Measurements from ENCODE around the gene SDK2. TPM values are rescaled to one million over a fixed set of nuclear protein-coding genes. Genes with fewer than 3 reads are reported as not detected.

The SDK2 gene
- total and polyA plus RNA-seq, 9 of the 15 experiments (the other 6 are each of a cell fraction or from before 2014, with no cell fraction given) = 0.04 TPM; not detected in 8

DNA sequence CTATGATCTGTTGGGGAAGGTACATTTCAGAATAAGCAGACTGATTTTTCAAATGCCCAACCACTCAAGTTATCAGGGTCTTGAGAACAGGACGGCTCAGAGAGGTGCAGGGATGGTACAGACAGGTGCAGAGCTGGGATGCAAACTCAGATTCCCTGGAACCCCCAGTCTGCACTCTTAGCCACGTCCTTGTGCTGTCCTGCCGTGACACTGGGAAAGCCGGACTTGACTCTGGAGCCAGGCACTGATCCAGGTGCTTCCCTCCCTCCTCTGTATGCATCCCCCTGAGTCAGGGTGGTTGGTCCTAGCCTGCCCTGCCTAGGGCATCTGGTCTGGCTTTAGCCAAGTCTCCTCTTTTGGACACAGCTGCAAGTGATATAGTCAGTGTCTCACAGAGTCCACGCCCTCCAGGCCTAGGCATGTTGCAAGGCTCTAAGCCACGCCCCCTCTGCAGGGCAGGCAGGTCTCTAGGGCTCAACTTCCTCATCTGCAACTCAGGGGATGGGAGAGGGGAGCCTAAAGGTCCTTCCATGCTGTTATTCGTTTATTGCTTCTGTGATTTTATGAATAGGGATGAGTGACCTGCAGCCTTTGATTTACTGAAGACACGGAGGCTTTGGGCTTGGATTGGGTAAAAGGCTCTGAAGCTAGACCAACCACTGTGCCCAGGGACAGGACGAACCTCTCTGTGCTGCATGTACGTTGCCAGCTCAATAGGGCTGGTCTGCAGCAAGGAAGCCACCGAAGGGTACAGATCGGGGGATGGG lies 97.3 kb downstream of the SDK2 start (continued):
- TF ChIP-seq ZNF707 (CRISPR knock-in tag; conservative IDR thresholded peaks at IDR 0.05) (no peak), SIN3B (IDR thresholded peaks at IDR 0.05; ENCODE audit: low read depth) (no peak), ZNF134 (CRISPR knock-in tag; conservative IDR thresholded peaks at IDR 0.05) (no peak)

- no peak overlapping the region for H3K4me3 ChIP-seq
- ChIA-PET CTCF (ENCODE audit: low intra/inter-chr PET ratio) (no interaction called here), POLR2A (interaction anchor here (0.7 kb wide), 1 partner anchor 523 kb away, joined by 3 read pairs; no protein-coding TSS in a partner anchor)
- H4K20me1 ChIP-seq (replicated peaks; ENCODE audit: control insufficient read depth, insufficient read depth, low read length) = peaks cover 11% of the 10 kb centered on the region; the same call in 1 of the 2 replicates
- H3K4me1 ChIP-seq (replicated peaks in 1 of 2; ENCODE audit: control insufficient read depth in 2 of 2, insufficient read depth in 2 of 2, low read length in 2 of 2) = no peaks in the 10 kb centered on the region; a peak in 1 of 5 replicates
- H3K9me1 ChIP-seq (ENCODE audit: control insufficient read depth, insufficient read depth, low read length) = no peaks in the 10 kb centered on the region
- BruUV-seq (replicated peaks) = no TSS peak
- no peaks in the 10 kb centered on the region for H3K79me2 ChIP-seq (ENCODE audit: control insufficient read depth, insufficient read depth, low read length)
- no peak overlapping the region for H2AFZ ChIP-seq (ENCODE audit: low read depth, low read length)
- no peaks in the 10 kb centered on the region for H3K36me3 ChIP-seq (ENCODE audit: control insufficient read depth, insufficient read depth, low read length)
- no peak overlapping the region for H3K4me2 ChIP-seq (ENCODE audit: insufficient read depth, low read length)
- WGBS (ENCODE audit: insufficient coverage, low coverage, missing lambda C conversion rate) = 0% methylated on average over 8 of the region's 11 CpGs
- no peak overlapping the region for H3K27ac ChIP-seq (ENCODE audit: extremely low read depth, low read depth, low read length)
- TF ChIP-seq CCNT2 (IDR thresholded peaks at IDR 0.05; ENCODE audit: borderline replicate concordance, extremely low read depth, insufficient read length, low read depth, low read length) (no peak), ZFPM2 (CRISPR knock-in tag; IDR thresholded peaks at IDR 0.05) (no peak), ELK3 (CRISPR knock-in tag; IDR thresholded peaks at IDR 0.05) (no peak), ARNT (IDR thresholded peaks at IDR 0.05) (no peak), KLF6 (CRISPR knock-in tag; IDR thresholded peaks at IDR 0.05; ENCODE audit: borderline replicate concordance) (no peak), SIN3B (IDR thresholded peaks at IDR 0.05; ENCODE audit: low read depth) (no peak), RBM39 (optimal IDR thresholded peaks at IDR 0.05; ENCODE audit: low read depth, low read length) (no peak), CHCHD3 (CRISPR knock-in tag; IDR thresholded peaks at IDR 0.05) (no peak), SMAD2 (IDR thresholded peaks at IDR 0.05; ENCODE audit: low read depth, low read length) (no peak), ZBED1 (IDR thresholded peaks at IDR 0.05) (no peak)
- ATAC-seq (no peak), FAIRE-seq (no peak), DNase-seq (ENCODE audit: extremely low read depth in 1 of 4, low spot score in 3 of 4) (no peak)
- no peaks in the 10 kb centered on the region for H3K9me3 ChIP-seq (replicated peaks; ENCODE audit: control insufficient read depth, insufficient read depth, low read depth, low read length)
- H3K9ac ChIP-seq (ENCODE audit: insufficient read depth in 1 of 2, low read depth in 2 of 2, low read length in 2 of 2) = no peak overlapping the region
- in situ Hi-C loops (cut with MboI) = no loop called here
- intact Hi-C loops (cut with micrococcal nuclease) = loop anchor here (10.0 kb wide), 1 partner anchor 121 kb away; no protein-coding TSS in a partner anchor
- peaks cover 0 to 61% of the 10 kb centered on the region in 2 experiments; a peak in 4 of 5 replicates for H3K27me3 ChIP-seq (ENCODE audit: control insufficient read depth in 2 of 2, insufficient read depth in 2 of 2, low read length in 2 of 2)
Measured at GRCh38 chr17:73546114-73546513, 98.1 kb downstream of the SDK2 start.

Measured in K562 (cell line).